Gastroesophageal sphincter (tissue), 4 donors: ENCODE data around the gene ALDH1L1. TPM values are rescaled to one million over a fixed set of nuclear protein-coding genes. Genes with fewer than 3 reads are reported as not detected.

Source experiments
- ATAC-seq: fragments of 150-250 bp; one replicate; pipeline ENCODE4 v1.9.1; 2016; ENCODE audit warnings: mild to moderate bottlenecking, moderate library complexity
- H3K27ac ChIP-seq, 4 donors: fragments of 200-600 bp; sonication (generic) in 3 of 4; 1 replicate in 3 of 4; 2 replicates in 1 of 4; pipeline ENCODE4 v1.5.1; 2016 to 2019
- H3K27me3 ChIP-seq: fragments of 200-600 bp; sonication (generic); one replicate; pipeline ENCODE4 v1.5.1; 2019
- H3K36me3 ChIP-seq, 2 donors: fragments of 200-600 bp; sonication (generic); one replicate each; pipeline ENCODE4 v1.5.1; 2019; ENCODE audit warnings: control low read depth in 1 of 2
- H3K4me1 ChIP-seq, 3 donors: fragments of 200-600 bp; sonication (generic); 1 replicate in 2 of 3; 2 replicates in 1 of 3; pipeline ENCODE4 v1.5.1; 2016 to 2019; ENCODE audit warnings: control low read depth in 2 of 3
- H3K4me3 ChIP-seq, 2 donors: fragments of 200-600 bp; sonication (generic); one replicate each; pipeline ENCODE4 v1.5.1; 2019; ENCODE audit warnings: mild to moderate bottlenecking in 1 of 2, moderate library complexity in 1 of 2
- H3K9me3 ChIP-seq, 3 donors: fragments of 200-600 bp; sonication (generic); one replicate each; pipeline ENCODE4 v1.5.1; 2017 to 2019; ENCODE audit warnings: control low read depth in 2 of 3
- EP300 ChIP-seq: sonication (generic); formaldehyde crosslinking; IDR thresholded peaks from one replicate; pipeline ENCODE4 v1.6.1; 2017; ENCODE audit warnings: antibody characterized with exemption, mild to moderate bottlenecking
- POLR2A ChIP-seq, 2 donors: fragments of 450-650 bp; IDR thresholded peaks; one replicate each; pipeline ENCODE4 v1.6.1; 2017; ENCODE audit warnings: antibody characterized with exemption in 2 of 2, mild to moderate bottlenecking in 2 of 2, moderate library complexity in 1 of 2
- POLR2AphosphoS5 ChIP-seq: sonication (generic); formaldehyde crosslinking; IDR thresholded peaks from one replicate; pipeline ENCODE4 v1.6.1; 2017; ENCODE audit warnings: antibody characterized with exemption
- WGBS, 2 donors: methylation state at CpG; one replicate each; pipeline ENCODE4 v1.1.5; 2018; ENCODE audit warnings: low coverage in 1 of 2; 5-methylcytosine and 5-hydroxymethylcytosine counted together
- total RNA-seq, 4 donors: library from RNA; depleted of rRNA; stranded (reverse); fragments of >200 nt; gene quantifications; one replicate each; pipeline ENCODE4 v1.1.0, GENCODE V29; 2016
- TF ChIP-seq, protein P1 (sequence below), 4 experiments: fragments of 200-600 bp in 2 of 4; fragments of 450-650 bp in 2 of 4; sonication (generic) in 1 of 4; IDR thresholded peaks; one replicate each; pipeline ENCODE4 v1.5.1; 2017 to 2019; ENCODE audit warnings: antibody characterized with exemption in 4 of 4, mild to moderate bottlenecking in 2 of 4, moderate library complexity in 2 of 4

The ALDH1L1 gene
- total RNA-seq, 4 donors from 2014 or later, result 16.3 to 67.9 (median 38.7) TPM

- Histone ChIP-seq H3K27ac (no peak overlapping the region), H3K27me3 (no peaks in the 10 kb centered on the region), H3K36me3 (peaks cover 0 to 88% of the 10 kb centered on the region in 2 donors), H3K9me3 (no peaks in the 10 kb centered on the region), H3K4me1 (no peaks in the 10 kb centered on the region), H3K4me3 (no peak overlapping the region)
- ATAC-seq, result no peak
- TF ChIP-seq POLR2AphosphoS5, result no peak
- no peak for TF ChIP-seq POLR2A (IDR thresholded peaks at IDR 0.05)
- TF ChIP-seq, protein P1, sequence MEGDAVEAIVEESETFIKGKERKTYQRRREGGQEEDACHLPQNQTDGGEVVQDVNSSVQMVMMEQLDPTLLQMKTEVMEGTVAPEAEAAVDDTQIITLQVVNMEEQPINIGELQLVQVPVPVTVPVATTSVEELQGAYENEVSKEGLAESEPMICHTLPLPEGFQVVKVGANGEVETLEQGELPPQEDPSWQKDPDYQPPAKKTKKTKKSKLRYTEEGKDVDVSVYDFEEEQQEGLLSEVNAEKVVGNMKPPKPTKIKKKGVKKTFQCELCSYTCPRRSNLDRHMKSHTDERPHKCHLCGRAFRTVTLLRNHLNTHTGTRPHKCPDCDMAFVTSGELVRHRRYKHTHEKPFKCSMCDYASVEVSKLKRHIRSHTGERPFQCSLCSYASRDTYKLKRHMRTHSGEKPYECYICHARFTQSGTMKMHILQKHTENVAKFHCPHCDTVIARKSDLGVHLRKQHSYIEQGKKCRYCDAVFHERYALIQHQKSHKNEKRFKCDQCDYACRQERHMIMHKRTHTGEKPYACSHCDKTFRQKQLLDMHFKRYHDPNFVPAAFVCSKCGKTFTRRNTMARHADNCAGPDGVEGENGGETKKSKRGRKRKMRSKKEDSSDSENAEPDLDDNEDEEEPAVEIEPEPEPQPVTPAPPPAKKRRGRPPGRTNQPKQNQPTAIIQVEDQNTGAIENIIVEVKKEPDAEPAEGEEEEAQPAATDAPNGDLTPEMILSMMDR (IDR thresholded peaks at IDR 0.05), result no peak
- no peak for TF ChIP-seq EP300
- WGBS, 2 donors, result 83% methylated on average over 4 of the region's 13 CpGs; no CpG with 5 or more reads in 1 of the 2 donors
Measured at GRCh38 chr3:126154391-126155279, 25.8 kb downstream of the ALDH1L1 start.

DNA sequence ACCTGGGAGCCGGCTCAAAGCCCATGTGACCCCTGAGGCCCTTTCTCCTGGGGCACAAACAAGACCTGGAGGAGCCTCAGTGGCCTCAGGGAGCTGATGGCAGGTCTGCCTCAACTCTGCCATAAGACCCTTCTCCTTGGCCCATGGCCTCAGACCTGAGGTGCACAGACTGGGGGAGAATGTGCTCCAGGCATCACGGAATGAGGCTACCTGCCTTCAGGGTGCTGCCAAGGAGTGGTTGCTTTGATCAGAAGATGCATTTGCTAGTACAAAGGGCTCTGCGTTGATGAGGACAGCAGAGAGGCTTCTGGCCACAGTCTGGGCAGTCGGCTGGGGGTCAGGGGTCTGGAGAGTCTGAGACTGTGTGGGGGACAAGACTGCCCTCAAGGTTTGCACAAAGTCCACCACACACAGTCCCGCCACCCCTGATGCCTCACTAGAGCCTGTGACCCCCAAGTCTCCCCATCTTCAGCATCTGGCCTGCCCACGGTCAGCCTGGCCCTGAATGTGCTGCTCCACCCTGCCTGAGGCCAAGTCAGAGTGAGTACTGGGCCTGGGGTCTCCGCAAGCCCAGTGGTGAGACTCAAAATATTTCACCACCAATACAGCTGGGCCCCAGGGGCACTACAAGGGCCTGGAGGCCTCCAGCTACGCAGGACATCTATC is 26.6 kb downstream of the ALDH1L1 start:
- H3K36me3 ChIP-seq, result peaks cover 0 to 84% of the 10 kb centered on the region in 2 donors
- H3K27ac ChIP-seq, result no peak overlapping the region
- no peak overlapping the region for H3K4me3 ChIP-seq
- no peaks in the 10 kb centered on the region for H3K27me3 ChIP-seq
- ATAC-seq, result no peak
- H3K9me3 ChIP-seq, result no peaks in the 10 kb centered on the region
- no peaks in the 10 kb centered on the region for H3K4me1 ChIP-seq
- TF ChIP-seq POLR2A (IDR thresholded peaks at IDR 0.05), result no peak
- WGBS, 2 donors, result 100% methylated on average over 1 of the region's 8 CpGs; no CpG with 5 or more reads in 1 of the 2 donors

DNA sequence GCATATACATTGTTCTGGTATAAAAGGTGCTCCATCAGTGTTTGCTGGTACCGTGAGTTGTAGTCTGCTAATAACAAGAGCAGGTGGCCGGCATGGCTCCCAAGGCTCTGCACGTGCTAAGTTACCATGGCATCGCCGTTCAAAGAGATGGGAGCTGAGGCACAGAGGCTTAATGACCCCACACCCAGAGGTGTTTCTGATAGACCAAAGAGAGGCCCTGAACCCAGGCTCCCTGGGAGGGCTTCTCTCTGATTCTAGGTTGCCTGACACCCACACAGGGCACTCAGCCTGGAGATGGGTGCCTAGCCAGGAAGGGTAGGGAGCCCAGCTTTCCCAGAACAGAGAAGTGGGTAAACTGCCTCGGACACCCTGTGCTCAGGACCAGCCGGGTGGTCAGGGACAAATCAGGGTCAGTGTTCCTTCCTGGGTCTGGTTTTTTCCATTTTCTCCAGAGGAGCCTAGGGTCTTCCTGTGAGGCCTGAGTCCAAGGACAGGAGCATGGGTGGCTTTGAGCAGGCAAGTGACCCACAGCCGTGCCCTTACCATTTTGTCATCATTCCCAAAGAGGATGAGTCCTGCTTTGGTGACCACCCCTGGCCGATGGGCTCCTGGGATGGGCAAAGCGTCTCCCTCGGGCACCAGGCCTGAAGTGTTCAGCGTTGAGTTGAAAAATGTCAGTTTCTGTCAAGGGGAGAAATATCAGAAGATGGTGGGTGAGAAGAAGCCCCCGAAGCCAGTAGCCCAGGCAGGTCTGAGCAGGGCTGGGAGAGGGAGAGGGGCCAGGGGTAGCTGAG is 27.3 kb downstream of the ALDH1L1 start:
- TF ChIP-seq, protein P1 (IDR thresholded peaks at IDR 0.05), result no peak
- no peak for TF ChIP-seq POLR2AphosphoS5
- TF ChIP-seq POLR2A (IDR thresholded peaks at IDR 0.05), result no peak
- TF ChIP-seq EP300, result no peak
- ATAC-seq, result no peak
- Histone ChIP-seq H3K4me3 (no peak overlapping the region), H3K36me3 (peaks cover 0 to 77% of the 10 kb centered on the region in 2 donors), H3K27me3 (no peaks in the 10 kb centered on the region), H3K27ac (no peak overlapping the region), H3K4me1 (no peaks in the 10 kb centered on the region), H3K9me3 (no peaks in the 10 kb centered on the region)
- WGBS, 2 donors, result 88% methylated on average over 6 of the region's 13 CpGs; no CpG with 5 or more reads in 1 of the 2 donors

DNA sequence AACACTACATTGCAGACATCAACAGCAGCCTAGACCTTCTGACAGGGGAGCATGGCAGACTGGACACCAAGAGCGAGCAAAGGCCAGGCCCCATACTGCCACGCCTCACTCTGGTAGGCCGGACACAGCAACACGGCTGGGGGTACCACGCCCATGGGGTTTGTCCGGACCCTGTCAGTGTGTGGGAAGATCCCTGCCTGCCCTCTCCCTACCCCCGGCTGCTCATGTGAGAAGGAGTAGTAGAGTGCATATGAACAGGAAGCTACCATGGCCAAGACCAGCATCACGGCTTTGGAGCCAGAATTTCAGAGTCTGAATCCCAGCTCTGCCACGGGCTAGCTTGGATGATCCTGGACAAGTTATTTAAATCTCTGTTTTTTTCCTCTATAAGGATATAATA is 27.9 kb downstream of the ALDH1L1 start:
- no peak for ATAC-seq
- H3K27ac ChIP-seq, result no peak overlapping the region
- TF ChIP-seq, protein P1 (IDR thresholded peaks at IDR 0.05), result no peak
- TF ChIP-seq EP300 (no peak), POLR2A (IDR thresholded peaks at IDR 0.05) (no peak), POLR2AphosphoS5 (no peak)
- 81% methylated on average over 2 to 4 of the region's 9 CpGs for WGBS, 2 donors
- no peaks in the 10 kb centered on the region for H3K4me1 ChIP-seq
- H3K27me3 ChIP-seq, result no peaks in the 10 kb centered on the region
- H3K9me3 ChIP-seq, result no peaks in the 10 kb centered on the region
- H3K36me3 ChIP-seq, result peaks cover 0 to 71% of the 10 kb centered on the region in 2 donors
- H3K4me3 ChIP-seq, result no peak overlapping the region
